HCT116 (cell line): ENCODE results near the gene TTC21B. TPM values are rescaled to one million over a fixed set of nuclear protein-coding genes. Genes with fewer than 3 reads are reported as not detected.

Experiments used
- ATAC-seq: fragments of 200-7000 bp; cut with Tn5 transposase; 2 replicates; pipeline ENCODE4 v1.9.1; 2020; ENCODE audit warnings: mild to moderate bottlenecking, moderate library complexity
- BruUV-seq: library from RNA; stranded (reverse); fragments of 400-500 nt; replicated peaks from 2 replicates; lab custom pipeline; 2021; lab: Mats Ljungman, UMichigan
- CTCF ChIA-PET: fragments of 300-600 bp; sonication (Branson Sonifier 250); formaldehyde crosslinking; loops from one replicate; lab custom pipeline; 2021; ENCODE audit warnings: antibody characterized with exemption; lab: Charles Lee
- POLR2A ChIA-PET: fragments of 300-600, 350-600 bp; sonication (Branson Sonifier 250); formaldehyde crosslinking; loops from one replicate; lab custom pipeline; 2021; ENCODE audit warnings: antibody characterized with exemption; lab: Charles Lee
- RAD21 ChIA-PET, 2 experiments: fragments of 300-600 bp; sonication (Branson Sonifier 250); formaldehyde crosslinking; loops; one replicate each; lab custom pipeline; 2023; ENCODE audit warnings: low total read pairs in 2 of 2; ENCODE audit not compliant: uncharacterized antibody in 2 of 2, unreplicated experiment in 2 of 2, low non-redundant PET in 1 of 2; lab: Charles Lee
- DNase-seq: peaks from one replicate; pipeline ENCODE4 v3.0.0-alpha.2; 2010; ENCODE audit warnings: low read depth, low spot score
- H2AFZ ChIP-seq: fragments of 200-600 bp; shearing (Covaris generic), sonication (generic); 2 replicates; pipeline ENCODE4 v1.6.1; 2017; ENCODE audit warnings: low read depth, mixed run types, mixed read lengths, antibody characterized with exemption, low read length; ENCODE audit not compliant: poor library complexity, severe bottlenecking
- H3K27ac ChIP-seq: 2 replicates; pipeline ENCODE4 v1.5.1; 2012; ENCODE audit warnings: low read depth, low read length
- H3K27me3 ChIP-seq: fragments of 200-600 bp; sonication (generic); 2 replicates; pipeline ENCODE4 v1.6.1; 2016; ENCODE audit warnings: mixed run types, low read length, mixed read lengths; ENCODE audit not compliant: insufficient read depth
- H3K36me3 ChIP-seq, 2 experiments: fragments of 200-500 bp in 1 of 2; fragments of 200-600 bp in 1 of 2; sonication (Bioruptor generic) in 1 of 2; sonication (generic) in 1 of 2; 2 replicates each; pipeline versions ENCODE4 v1.5.1 to v1.6.1; 2014 to 2016; ENCODE audit warnings: low read length in 2 of 2, inconsistent platforms in 1 of 2, mixed read lengths in 1 of 2, mixed run types in 1 of 2; ENCODE audit not compliant: insufficient read depth in 2 of 2, control insufficient read depth in 1 of 2
- H3K4me1 ChIP-seq, 2 experiments: fragments of 200-600 bp in 1 of 2; sonication (generic) in 1 of 2; 2 replicates each; pipeline versions ENCODE4 v1.5.1 to v1.6.1; 2012 to 2017; ENCODE audit warnings: low read length in 2 of 2, inconsistent platforms in 1 of 2, mild to moderate bottlenecking in 1 of 2, mixed read lengths in 1 of 2, mixed run types in 1 of 2, moderate library complexity in 1 of 2; ENCODE audit not compliant: insufficient read depth in 2 of 2, control insufficient read depth in 1 of 2
- H3K4me2 ChIP-seq: fragments of 200-600 bp; sonication (generic); 2 replicates; pipeline ENCODE4 v1.6.1; 2017; ENCODE audit warnings: mixed run types, low read length, mixed read lengths
- H3K4me3 ChIP-seq, 2 experiments: fragments of 200-600 bp in 1 of 2; sonication (generic) in 1 of 2; replicated peaks in 1 of 2; 2 replicates each; pipeline ENCODE4 v1.5.1; 2011 to 2016; ENCODE audit warnings: low read length in 2 of 2, control low read depth in 1 of 2, low read depth in 1 of 2, mild to moderate bottlenecking in 1 of 2, mixed read lengths in 1 of 2, mixed run types in 1 of 2
- H3K79me2 ChIP-seq: fragments of 200-600 bp; sonication (generic); 2 replicates; pipeline ENCODE4 v1.6.1; 2017; ENCODE audit warnings: mild to moderate bottlenecking, mixed run types, low read length, moderate library complexity, mixed read lengths; ENCODE audit not compliant: insufficient read depth
- H3K9ac ChIP-seq: fragments of 200-600 bp; sonication (generic); 2 replicates; pipeline ENCODE4 v1.6.1; 2016; ENCODE audit warnings: low read length, mixed read lengths
- H3K9me2 ChIP-seq: fragments of 200-600 bp; sonication (generic), shearing (Covaris generic); 2 replicates; pipeline ENCODE4 v1.6.1; 2017; ENCODE audit warnings: mixed run types, mild to moderate bottlenecking, moderate library complexity; ENCODE audit not compliant: insufficient read depth
- H3K9me3 ChIP-seq, 2 experiments: fragments of 200-500 bp in 1 of 2; fragments of 200-600 bp in 1 of 2; sonication (Bioruptor generic) in 1 of 2; sonication (generic) in 1 of 2; 2 replicates each; pipeline ENCODE4 v1.6.1; 2014 to 2017; ENCODE audit warnings: low read length in 2 of 2, mixed read lengths in 2 of 2, inconsistent platforms in 1 of 2, low read depth in 1 of 2, mild to moderate bottlenecking in 1 of 2, mixed run types in 1 of 2, moderate library complexity in 1 of 2; ENCODE audit not compliant: control insufficient read depth in 1 of 2, insufficient read depth in 1 of 2
- H4K20me1 ChIP-seq: fragments of 200-600 bp; sonication (generic), shearing (Covaris generic); 2 replicates; pipeline ENCODE4 v1.6.1; 2017; ENCODE audit warnings: mixed run types, mild to moderate bottlenecking, moderate library complexity; ENCODE audit not compliant: insufficient read depth
- CEBPB ChIP-seq: IDR thresholded peaks from 2 replicates; pipeline ENCODE4 v1.6.1; 2012; ENCODE audit warnings: low read depth
- EZH2 ChIP-seq: fragments of 200-600 bp; sonication (generic); IDR thresholded peaks from 2 replicates; pipeline ENCODE4 v1.6.1; 2017; ENCODE audit warnings: antibody characterized with exemption, mixed run types
- JUND ChIP-seq: IDR thresholded peaks from 2 replicates; pipeline ENCODE4 v1.6.1; 2012
- POLR2AphosphoS5 ChIP-seq: IDR thresholded peaks from 2 replicates; pipeline ENCODE4 v1.6.1; 2011; ENCODE audit warnings: mild to moderate bottlenecking, low read depth, low read length, moderate library complexity
- RAD21 ChIP-seq: IDR thresholded peaks from 2 replicates; pipeline ENCODE4 v1.6.1; 2012; ENCODE audit warnings: low read depth, mild to moderate bottlenecking
- SP1 ChIP-seq: IDR thresholded peaks from 2 replicates; pipeline ENCODE4 v1.6.1; 2012; ENCODE audit warnings: low read depth
- ZFX ChIP-seq: fragments of 450-650 bp; IDR thresholded peaks from 2 replicates; pipeline ENCODE4 v1.6.1; 2017
- intact Hi-C: fragments of 100-400 bp; cut with micrococcal nuclease; formaldehyde crosslinking; loops from 2 replicates; pipeline ENCODE4 v1.10.0; 2022
- total RNA-seq: library from RNA; stranded (reverse); gene quantifications from one replicate; pipeline ENCODE4 v1.2.1, GENCODE V29; 2021; ENCODE audit not compliant: unreplicated experiment
- TF ChIP-seq, protein P1 (sequence below): IDR thresholded peaks from 2 replicates; pipeline ENCODE4 v1.6.1; 2012
- TF ChIP-seq, protein P2 (sequence below): IDR thresholded peaks from 2 replicates; pipeline ENCODE4 v1.6.1; 2012
- TF ChIP-seq, protein P3 (sequence below), 3 experiments: fragments of 200-600 bp in 1 of 3; sonication (generic) in 1 of 3; IDR thresholded peaks in 2 of 3; conservative IDR thresholded peaks in 1 of 3; 2 replicates each; pipeline ENCODE4 v1.5.1; 2012 to 2017; ENCODE audit warnings: low read depth in 2 of 3, low read length in 2 of 3, antibody characterized with exemption in 1 of 3, borderline replicate concordance in 1 of 3, control low read depth in 1 of 3, mild to moderate bottlenecking in 1 of 3, mixed read lengths in 1 of 3, mixed run types in 1 of 3, moderate library complexity in 1 of 3; ENCODE audit not compliant: insufficient read depth in 1 of 3

Gene TTC21B
- total RNA-seq, 1 experiment from 2014 or later, result 12.2 TPM

DNA sequence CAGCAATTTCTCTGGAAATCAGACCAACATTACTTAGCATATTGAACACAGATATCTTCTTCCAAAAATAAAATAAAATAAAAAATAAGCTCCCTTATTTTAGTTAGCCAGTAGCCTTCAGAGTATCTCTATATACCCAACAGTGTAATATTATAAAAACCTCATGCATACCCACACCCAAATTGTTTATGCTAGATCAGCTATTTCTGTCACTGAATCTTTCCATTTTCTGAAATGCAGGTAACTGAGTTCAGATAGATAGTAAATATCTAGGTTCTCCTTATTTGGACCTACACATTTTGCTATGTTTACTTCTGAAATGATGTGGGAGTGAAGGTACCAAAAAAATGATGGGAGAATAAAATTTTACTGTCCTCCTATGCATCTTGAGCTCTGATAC is 39.9 kb downstream of the TTC21B start:
- ChIA-PET POLR2A (no interaction called here), CTCF (no interaction called here), RAD21 (no interaction called here)
- Histone ChIP-seq H3K4me3 (no peak overlapping the region), H3K27ac (no peak overlapping the region), H3K9me3 (no peaks in the 10 kb centered on the region), H3K4me1 (no peaks in the 10 kb centered on the region), H3K9ac (no peak overlapping the region), H3K27me3 (no peaks in the 10 kb centered on the region), H3K36me3 (peaks cover 0 to 8% of the 10 kb centered on the region in 2 experiments; a peak in 2 of 4 replicates), H3K79me2 (no peaks in the 10 kb centered on the region), H2AFZ (no peak overlapping the region), H3K9me2 (no peaks in the 10 kb centered on the region), H4K20me1 (no peaks in the 10 kb centered on the region), H3K4me2 (no peak overlapping the region)
- intact Hi-C loops, result no loop called here
- BruUV-seq, result no TSS peak
- ATAC-seq (no peak), DNase-seq (no peak)
- TF ChIP-seq ZFX (no peak), SP1 (no peak), POLR2AphosphoS5 (no peak), EZH2 (no peak), JUND (no peak), CEBPB (no peak), RAD21 (no peak)
- TF ChIP-seq, protein P1, sequence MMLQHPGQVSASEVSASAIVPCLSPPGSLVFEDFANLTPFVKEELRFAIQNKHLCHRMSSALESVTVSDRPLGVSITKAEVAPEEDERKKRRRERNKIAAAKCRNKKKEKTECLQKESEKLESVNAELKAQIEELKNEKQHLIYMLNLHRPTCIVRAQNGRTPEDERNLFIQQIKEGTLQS, result no peak
- TF ChIP-seq, protein P2, sequence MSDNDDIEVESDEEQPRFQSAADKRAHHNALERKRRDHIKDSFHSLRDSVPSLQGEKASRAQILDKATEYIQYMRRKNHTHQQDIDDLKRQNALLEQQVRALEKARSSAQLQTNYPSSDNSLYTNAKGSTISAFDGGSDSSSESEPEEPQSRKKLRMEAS, result no peak
- TF ChIP-seq, protein P3, sequence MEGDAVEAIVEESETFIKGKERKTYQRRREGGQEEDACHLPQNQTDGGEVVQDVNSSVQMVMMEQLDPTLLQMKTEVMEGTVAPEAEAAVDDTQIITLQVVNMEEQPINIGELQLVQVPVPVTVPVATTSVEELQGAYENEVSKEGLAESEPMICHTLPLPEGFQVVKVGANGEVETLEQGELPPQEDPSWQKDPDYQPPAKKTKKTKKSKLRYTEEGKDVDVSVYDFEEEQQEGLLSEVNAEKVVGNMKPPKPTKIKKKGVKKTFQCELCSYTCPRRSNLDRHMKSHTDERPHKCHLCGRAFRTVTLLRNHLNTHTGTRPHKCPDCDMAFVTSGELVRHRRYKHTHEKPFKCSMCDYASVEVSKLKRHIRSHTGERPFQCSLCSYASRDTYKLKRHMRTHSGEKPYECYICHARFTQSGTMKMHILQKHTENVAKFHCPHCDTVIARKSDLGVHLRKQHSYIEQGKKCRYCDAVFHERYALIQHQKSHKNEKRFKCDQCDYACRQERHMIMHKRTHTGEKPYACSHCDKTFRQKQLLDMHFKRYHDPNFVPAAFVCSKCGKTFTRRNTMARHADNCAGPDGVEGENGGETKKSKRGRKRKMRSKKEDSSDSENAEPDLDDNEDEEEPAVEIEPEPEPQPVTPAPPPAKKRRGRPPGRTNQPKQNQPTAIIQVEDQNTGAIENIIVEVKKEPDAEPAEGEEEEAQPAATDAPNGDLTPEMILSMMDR (IDR thresholded peaks at IDR 0.05 in 2 of 3, conservative IDR thresholded peaks at IDR 0.05 in 1 of 3; ENCODE audit: borderline replicate concordance in 1 of 3, insufficient read depth in 1 of 3, low read depth in 2 of 3, low read length in 2 of 3), result no peak
